ENCODE results near the gene CENPP.
A peak's percentile ranks its signal among the peaks of the same experiment; 100 is the strongest.

CENPP gene

GRCh38 chr9:92528522-92528849, 202.7 kb downstream of the CENPP start:
- H3K4me3 ChIP-seq: no peak overlapping the region
- no peaks in the 10 kb centered on the region for H3K36me3 ChIP-seq
- no peak for DNase-seq
- H3K27me3 ChIP-seq: no peaks in the 10 kb centered on the region
- intact Hi-C loops (cut with DNase I; ENCODE audit: low total_unique reads): no loop called here
- no peak for TF ChIP-seq CTCF (IDR thresholded peaks at IDR 0.05)
- peaks cover 0 to 4% (median 0%) of the 10 kb centered on the region in 3 donors for H3K9me3 ChIP-seq
- H3K27ac ChIP-seq: peak overlapping the region; percentile 46 to 49
- H3K4me1 ChIP-seq: peaks cover 0 to 10% (median 1%) of the 10 kb centered on the region in 4 donors

- intact Hi-C loops (cut with DNase I; ENCODE audit: low total_unique reads): no loop called here
- no peaks in the 10 kb centered on the region for H3K27me3 ChIP-seq
- no peak for DNase-seq
- no peak overlapping the region for H3K27ac ChIP-seq
- H3K36me3 ChIP-seq: no peaks in the 10 kb centered on the region
- H3K9me3 ChIP-seq: peaks cover 0 to 4% (median 0%) of the 10 kb centered on the region in 3 donors
- H3K4me3 ChIP-seq: no peak overlapping the region
- no peak for TF ChIP-seq CTCF (IDR thresholded peaks at IDR 0.05)
- peaks cover 0 to 13% (median 3%) of the 10 kb centered on the region in 4 donors for H3K4me1 ChIP-seq
Measured at GRCh38 chr9:92529124-92529523, 203.4 kb downstream of the CENPP start.

GRCh38 chr9:92530893-92531292, 205.1 kb downstream of the CENPP start:
- H3K4me3 ChIP-seq: no peak overlapping the region
- peaks cover 0 to 4% (median 0%) of the 10 kb centered on the region in 3 donors for H3K9me3 ChIP-seq
- DNase-seq: no peak
- TF ChIP-seq CTCF (IDR thresholded peaks at IDR 0.05): no peak
- H3K27me3 ChIP-seq: no peaks in the 10 kb centered on the region
- intact Hi-C loops (cut with DNase I; ENCODE audit: low total_unique reads): no loop called here
- no peaks in the 10 kb centered on the region for H3K36me3 ChIP-seq
- H3K4me1 ChIP-seq: peaks cover 0 to 20% (median 5%) of the 10 kb centered on the region in 4 donors
- no peak overlapping the region for H3K27ac ChIP-seq

GRCh38 chr9:92534204-92534603, 208.5 kb downstream of the CENPP start:
- DNase-seq: no peak
- Histone ChIP-seq H3K4me3 (peak overlapping the region in 1 of 2 donors; percentile 46), H3K27me3 (no peaks in the 10 kb centered on the region), H3K4me1 (peaks cover 0 to 14% (median 11%) of the 10 kb centered on the region in 4 donors), H3K36me3 (no peaks in the 10 kb centered on the region), H3K9me3 (peaks cover 0 to 4% (median 0%) of the 10 kb centered on the region in 3 donors), H3K27ac (peak overlapping the region; percentile 75 to 85)
- no peak for TF ChIP-seq CTCF (IDR thresholded peaks at IDR 0.05)
- intact Hi-C loops (cut with DNase I; ENCODE audit: low total_unique reads): no loop called here

- no peak for DNase-seq
- Histone ChIP-seq H3K4me3 (peak overlapping the region; percentile 46), H3K9me3 (peaks cover 0 to 4% (median 0%) of the 10 kb centered on the region in 3 donors), H3K36me3 (no peaks in the 10 kb centered on the region), H3K27ac (peak overlapping the region; percentile 75 to 85), H3K27me3 (no peaks in the 10 kb centered on the region), H3K4me1 (peaks cover 0 to 14% (median 11%) of the 10 kb centered on the region in 4 donors)
- intact Hi-C loops (cut with DNase I; ENCODE audit: low total_unique reads): no loop called here
- no peak for TF ChIP-seq CTCF (IDR thresholded peaks at IDR 0.05)
Measured at GRCh38 chr9:92534674-92535073, 208.9 kb downstream of the CENPP start.
